Spleen (tissue), 11 donors: ENCODE data around the gene NHLRC4. TPM values are rescaled to one million over a fixed set of nuclear protein-coding genes. Genes with fewer than 3 reads are reported as not detected.
A peak's percentile ranks its signal among the peaks of the same experiment; 100 is the strongest.

ENCODE experiments used
- DNase-seq: peaks from one replicate; pipeline ENCODE4 v3.0.0-alpha.2; 2020
- H3K27ac ChIP-seq, 8 donors: fragments of 200-600 bp; sonication (generic) in 7 of 8; 1 replicate in 4 of 8; 2 replicates in 4 of 8; pipeline versions ENCODE4 v1.5.0 to v1.8.0; 2016 to 2021; ENCODE audit warnings: inconsistent platforms in 4 of 8, mild to moderate bottlenecking in 4 of 8, moderate library complexity in 1 of 8
- H3K27me3 ChIP-seq, 7 donors: fragments of 200-600 bp; sonication (generic) in 6 of 7; replicated peaks in 1 of 7; 1 replicate in 4 of 7; 2 replicates in 3 of 7; pipeline versions ENCODE4 v1.5.0 to v1.8.0; 2016 to 2021; ENCODE audit warnings: inconsistent platforms in 3 of 7, mild to moderate bottlenecking in 1 of 7
- H3K36me3 ChIP-seq, 6 donors: fragments of 200-600 bp; sonication (generic) in 5 of 6; 1 replicate in 4 of 6; 2 replicates in 2 of 6; pipeline versions ENCODE4 v1.5.0 to v1.8.0; 2016 to 2021; ENCODE audit warnings: inconsistent platforms in 2 of 6
- H3K4me1 ChIP-seq, 6 donors: fragments of 200-600 bp; sonication (generic) in 5 of 6; 1 replicate in 3 of 6; 2 replicates in 3 of 6; pipeline versions ENCODE4 v1.5.0 to v1.8.0; 2016 to 2021; ENCODE audit warnings: inconsistent platforms in 3 of 6
- H3K4me3 ChIP-seq, 8 donors: fragments of 200-600 bp; sonication (generic) in 7 of 8; 1 replicate in 4 of 8; 2 replicates in 4 of 8; pipeline versions ENCODE4 v1.5.0 to v1.8.0; 2016 to 2021; ENCODE audit warnings: inconsistent platforms in 4 of 8, mild to moderate bottlenecking in 4 of 8, moderate library complexity in 2 of 8
- H3K9me3 ChIP-seq, 8 donors: fragments of 200-600 bp; sonication (generic) in 7 of 8; 1 replicate in 4 of 8; 2 replicates in 4 of 8; pipeline versions ENCODE4 v1.5.0 to v1.8.0; 2016 to 2021; ENCODE audit warnings: inconsistent platforms in 4 of 8
- POLR2A ChIP-seq, 3 donors: fragments of 450-650 bp; IDR thresholded peaks; one replicate each; pipeline ENCODE4 v1.5.1; 2017; ENCODE audit warnings: antibody characterized with exemption in 3 of 3, mild to moderate bottlenecking in 1 of 3
- POLR2AphosphoS5 ChIP-seq, 3 donors: sonication (generic); formaldehyde crosslinking; IDR thresholded peaks; one replicate each; pipeline ENCODE4 v1.5.1; 2017; ENCODE audit warnings: antibody characterized with exemption in 3 of 3
- WGBS, 5 donors: extraction: QIAGEN DNeasy Blood & Tissue Kit in 3 of 5; methylation state at CpG; one replicate each; pipeline versions ENCODE4 v1.1.5 to v1.1.7; 2013 to 2018; 5-methylcytosine and 5-hydroxymethylcytosine counted together
- intact Hi-C: fragments of 100-400 bp; cut with DNase I; formaldehyde crosslinking; loops from one replicate; pipeline ENCODE4 v1.15.0; 2023; ENCODE audit warnings: low total_unique reads
- polyA plus RNA-seq, 3 donors: library from polyadenylated mRNA; stranded (reverse); fragments of 200-250 nt; gene quantifications; one replicate each; pipeline ENCODE4 v1.2.1, GENCODE V29; 2013
- total RNA-seq, 7 donors: library from RNA; depleted of rRNA in 3 of 7; stranded (reverse); fragments of >200 nt in 3 of 7; fragmentation: NEBNext Ultra II Directional in 4 of 7; extraction: Animal tissue kit (Norgen Biotek cat#: 25700) in 4 of 7; gene quantifications; one replicate each; pipeline versions ENCODE4 v1.1.0 to v1.2.1, GENCODE V29; 2016 to 2021
- TF ChIP-seq, protein P1 (sequence below), 11 experiments: fragments of 200-600 bp in 7 of 11; fragments of 450-650 bp in 4 of 11; sonication (generic) in 4 of 11; IDR thresholded peaks in 8 of 11; conservative IDR thresholded peaks in 3 of 11; 1 replicate in 7 of 11; 2 replicates in 4 of 11; pipeline versions ENCODE4 v1.4.0 to v1.8.0; 2016 to 2021; ENCODE audit warnings: antibody characterized with exemption in 11 of 11, inconsistent platforms in 4 of 11, mild to moderate bottlenecking in 1 of 11
- donor health status: healthy with polysubstance abuse.
- donor health status: DM: no; HTN: no; CAD: no; lungs with moderate emphysema.
- donor health status: DM: no; HTN: no; CAD: no.
- donor health status: Bipolar disorder and iron deficiency.
- donor health status: healthy.
- donor health status: DM: no; HTN: no; CAD: no.
- donor health status: DM: yes; HTN: yes; CAD: no.

Gene NHLRC4
- total and polyA plus RNA-seq, 10 donors: 1.5 to 8.8 (median 4.2) TPM

- Histone ChIP-seq H3K4me3 (peak overlapping the region in 7 of 8 donors; percentile 26 to 67 (median 38)), H3K4me1 (peaks cover 39 to 76% (median 51%) of the 10 kb centered on the region in 6 donors), H3K27ac (peak overlapping the region; percentile 51 to 88 (median 80)), H3K9me3 (no peaks in the 10 kb centered on the region), H3K36me3 (peaks cover 0 to 8% (median 0%) of the 10 kb centered on the region in 6 donors), H3K27me3 (no peaks in the 10 kb centered on the region)
- TF ChIP-seq, protein P1, sequence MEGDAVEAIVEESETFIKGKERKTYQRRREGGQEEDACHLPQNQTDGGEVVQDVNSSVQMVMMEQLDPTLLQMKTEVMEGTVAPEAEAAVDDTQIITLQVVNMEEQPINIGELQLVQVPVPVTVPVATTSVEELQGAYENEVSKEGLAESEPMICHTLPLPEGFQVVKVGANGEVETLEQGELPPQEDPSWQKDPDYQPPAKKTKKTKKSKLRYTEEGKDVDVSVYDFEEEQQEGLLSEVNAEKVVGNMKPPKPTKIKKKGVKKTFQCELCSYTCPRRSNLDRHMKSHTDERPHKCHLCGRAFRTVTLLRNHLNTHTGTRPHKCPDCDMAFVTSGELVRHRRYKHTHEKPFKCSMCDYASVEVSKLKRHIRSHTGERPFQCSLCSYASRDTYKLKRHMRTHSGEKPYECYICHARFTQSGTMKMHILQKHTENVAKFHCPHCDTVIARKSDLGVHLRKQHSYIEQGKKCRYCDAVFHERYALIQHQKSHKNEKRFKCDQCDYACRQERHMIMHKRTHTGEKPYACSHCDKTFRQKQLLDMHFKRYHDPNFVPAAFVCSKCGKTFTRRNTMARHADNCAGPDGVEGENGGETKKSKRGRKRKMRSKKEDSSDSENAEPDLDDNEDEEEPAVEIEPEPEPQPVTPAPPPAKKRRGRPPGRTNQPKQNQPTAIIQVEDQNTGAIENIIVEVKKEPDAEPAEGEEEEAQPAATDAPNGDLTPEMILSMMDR (IDR thresholded peaks at IDR 0.05 in 8 of 11, conservative IDR thresholded peaks at IDR 0.05 in 3 of 11): no peak
- TF ChIP-seq POLR2A (IDR thresholded peaks at IDR 0.05) (no peak), POLR2AphosphoS5 (IDR thresholded peaks at IDR 0.05) (no peak)
- no peak for DNase-seq
- intact Hi-C loops: no loop called here
- WGBS, 5 donors: 80 to 95% (median 92%) methylated on average over 10 to 35 of the region's 35 CpGs
Observed at GRCh38 chr16:567373-568256, 810 bp downstream of the NHLRC4 start.

DNA sequence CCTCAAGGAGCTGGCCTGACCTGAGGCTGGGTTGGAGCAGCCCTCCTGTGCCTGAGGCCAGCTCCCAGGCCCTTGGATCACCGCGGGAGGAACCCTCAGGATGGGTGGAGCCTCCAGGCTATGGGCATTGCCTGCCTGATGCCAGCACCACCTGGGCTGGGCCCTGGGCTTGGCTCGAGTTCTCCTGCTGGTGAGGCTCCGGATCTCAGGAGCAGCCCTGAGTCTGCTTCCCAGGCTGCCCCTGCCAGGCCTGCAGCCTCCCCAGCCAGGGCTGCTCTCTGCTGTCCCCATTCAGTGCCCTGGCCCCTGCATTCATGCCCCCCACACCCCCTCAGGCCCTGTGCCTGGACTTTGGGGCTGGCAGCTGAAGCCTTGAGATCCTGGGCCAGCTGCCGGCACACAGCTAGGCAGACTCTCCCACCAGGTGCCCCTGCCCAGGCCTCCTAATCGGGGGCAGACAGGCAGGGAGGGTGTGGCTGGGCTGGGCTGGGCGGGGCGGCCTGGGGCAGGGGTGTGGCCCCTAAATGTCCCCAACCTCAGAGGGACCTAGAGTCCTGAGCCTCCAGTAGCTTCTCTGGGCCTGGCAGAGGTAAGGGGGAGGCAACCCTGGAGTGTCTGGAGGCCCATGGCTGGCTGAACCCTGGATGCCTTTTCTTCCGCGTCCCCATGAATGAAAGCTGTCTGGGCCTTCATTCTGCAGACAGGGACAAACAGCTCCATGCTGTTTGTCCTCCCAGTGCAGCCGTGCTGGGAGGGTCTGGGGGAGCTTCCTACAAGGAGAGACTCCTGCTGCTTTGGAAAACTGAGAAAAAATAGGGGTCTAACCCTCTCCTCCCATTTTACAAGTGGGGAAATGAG, 1.8 kb downstream of the NHLRC4 start:
- TF ChIP-seq, protein P1 (IDR thresholded peaks at IDR 0.05 in 8 of 11, conservative IDR thresholded peaks at IDR 0.05 in 3 of 11): no peak
- TF ChIP-seq POLR2AphosphoS5 (IDR thresholded peaks at IDR 0.05) (no peak), POLR2A (IDR thresholded peaks at IDR 0.05) (no peak)
- H3K4me3 ChIP-seq: peak overlapping the region in 5 of 8 donors; percentile 90 to 99 (median 95)
- H3K27me3 ChIP-seq: no peaks in the 10 kb centered on the region
- 64 to 87% (median 78%) methylated on average over 5 to 11 of the region's 11 CpGs for WGBS, 5 donors
- H3K9me3 ChIP-seq: no peaks in the 10 kb centered on the region
- peak overlapping the region; percentile 77 to 88 (median 86) for H3K27ac ChIP-seq
- DNase-seq: no peak
- peaks cover 39 to 82% (median 51%) of the 10 kb centered on the region in 6 donors for H3K4me1 ChIP-seq
- H3K36me3 ChIP-seq: peaks cover 0 to 18% (median 0%) of the 10 kb centered on the region in 6 donors
- intact Hi-C loops: no loop called here

GRCh38 chr16:569445-570254, 2.8 kb downstream of the NHLRC4 start, which contains the start of gene PIGQ:
Gene PIGQ (plus strand): TSS chr16:569968. CDS start chr16:574075, 4,107 bp downstream.
- peak within 1 kb of the TSS; percentile 78 to 99 (median 94) for H3K4me3 ChIP-seq
- H3K27me3 ChIP-seq: no peaks in the 10 kb centered on the region
- DNase-seq: peak; percentile 92
- H3K27ac ChIP-seq: peak within 1 kb of the TSS; percentile 77 to 88 (median 86)
- peaks cover 39 to 82% (median 51%) of the 10 kb centered on the region in 6 donors for H3K4me1 ChIP-seq
- no peaks in the 10 kb centered on the region for H3K9me3 ChIP-seq
- H3K36me3 ChIP-seq: peaks cover 0 to 29% (median 6%) of the 10 kb centered on the region in 6 donors
- TF ChIP-seq POLR2AphosphoS5 (IDR thresholded peaks at IDR 0.05): peak in 2 of 3 donors; percentile 49 to 65
- no peak for TF ChIP-seq POLR2A (IDR thresholded peaks at IDR 0.05)
- intact Hi-C loops: no loop called here
- 1 to 6% (median 2%) methylated on average over 28 to 87 of the region's 87 CpGs for WGBS, 5 donors
